Body of pancreas (tissue), 4 donors: ENCODE data around the gene UXS1.

Experiments used
- POLR2A ChIP-seq, 3 donors: fragments of 450-650 bp; IDR thresholded peaks; one replicate each; pipeline ENCODE4 v1.6.1; 2016; ENCODE audit warnings: antibody characterized with exemption in 3 of 3, mild to moderate bottlenecking in 2 of 3
- TF ChIP-seq, protein P1 (sequence below), 7 experiments: fragments of 450-650 bp in 4 of 7; fragments of 200-600 bp in 3 of 7; sonication (generic) in 3 of 7; IDR thresholded peaks; one replicate each; pipeline ENCODE4 v1.5.1; 2016 to 2019; ENCODE audit warnings: antibody characterized with exemption in 7 of 7

DNA sequence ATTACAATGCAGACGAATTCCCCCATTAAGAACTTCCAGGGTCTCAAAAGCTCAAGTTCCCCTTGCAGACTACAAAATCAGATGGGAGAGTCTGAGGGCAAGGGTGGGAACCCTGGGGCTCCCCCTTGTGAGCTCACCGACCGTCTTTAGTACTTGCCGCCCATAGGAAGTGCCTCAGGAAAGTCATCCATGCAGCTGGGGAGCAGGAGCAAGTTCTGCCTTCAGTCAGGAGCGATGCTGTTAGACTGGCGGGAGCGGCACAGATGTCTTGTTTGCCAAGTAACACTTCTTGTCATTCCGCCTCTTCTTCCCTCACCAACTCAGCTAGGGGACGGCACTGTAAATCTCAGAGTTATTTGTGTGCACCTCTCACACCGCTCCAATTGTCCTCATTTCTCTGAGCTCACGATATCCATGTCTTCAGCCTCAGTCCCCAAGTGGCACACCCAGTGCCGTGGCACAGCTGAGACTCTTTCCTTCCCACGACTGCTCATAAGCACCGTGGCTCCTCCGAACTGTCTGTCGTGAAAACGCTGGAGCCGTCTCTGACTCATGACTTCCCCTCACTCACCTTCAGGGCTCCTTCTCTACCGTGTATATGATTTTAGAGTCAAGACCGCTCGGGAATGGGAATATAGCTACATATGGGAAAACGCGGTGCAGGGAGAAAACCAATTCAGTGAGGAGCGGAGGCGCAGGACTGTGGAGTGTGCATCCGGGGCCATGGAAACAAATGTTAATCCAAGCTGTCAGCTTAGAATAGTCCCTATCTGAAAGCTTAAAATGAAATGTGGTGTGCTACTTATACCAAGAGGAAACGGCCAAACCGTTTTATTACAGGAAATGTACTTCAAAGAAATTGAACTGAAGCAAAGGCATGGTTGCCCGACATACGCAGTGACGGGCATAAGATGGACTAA, 34.0 kb downstream of the UXS1 start:
- TF ChIP-seq, protein P1, sequence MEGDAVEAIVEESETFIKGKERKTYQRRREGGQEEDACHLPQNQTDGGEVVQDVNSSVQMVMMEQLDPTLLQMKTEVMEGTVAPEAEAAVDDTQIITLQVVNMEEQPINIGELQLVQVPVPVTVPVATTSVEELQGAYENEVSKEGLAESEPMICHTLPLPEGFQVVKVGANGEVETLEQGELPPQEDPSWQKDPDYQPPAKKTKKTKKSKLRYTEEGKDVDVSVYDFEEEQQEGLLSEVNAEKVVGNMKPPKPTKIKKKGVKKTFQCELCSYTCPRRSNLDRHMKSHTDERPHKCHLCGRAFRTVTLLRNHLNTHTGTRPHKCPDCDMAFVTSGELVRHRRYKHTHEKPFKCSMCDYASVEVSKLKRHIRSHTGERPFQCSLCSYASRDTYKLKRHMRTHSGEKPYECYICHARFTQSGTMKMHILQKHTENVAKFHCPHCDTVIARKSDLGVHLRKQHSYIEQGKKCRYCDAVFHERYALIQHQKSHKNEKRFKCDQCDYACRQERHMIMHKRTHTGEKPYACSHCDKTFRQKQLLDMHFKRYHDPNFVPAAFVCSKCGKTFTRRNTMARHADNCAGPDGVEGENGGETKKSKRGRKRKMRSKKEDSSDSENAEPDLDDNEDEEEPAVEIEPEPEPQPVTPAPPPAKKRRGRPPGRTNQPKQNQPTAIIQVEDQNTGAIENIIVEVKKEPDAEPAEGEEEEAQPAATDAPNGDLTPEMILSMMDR (IDR thresholded peaks at IDR 0.05), result no peak
- TF ChIP-seq POLR2A (IDR thresholded peaks at IDR 0.05), result no peak
